ENCODE data around the gene EDC4. TPM values are rescaled to one million over a fixed set of nuclear protein-coding genes. Genes with fewer than 3 reads are reported as not detected.

Gene EDC4
- total RNA-seq, 1 donor from 2014 or later = 79.0 TPM

- DNase-seq (ENCODE audit: low spot score) = no peak
Measured at GRCh38 chr16:67930191-67930590, 57.3 kb downstream of the EDC4 start.

GRCh38 chr16:67930678-67931211 lies 57.9 kb downstream of the EDC4 start:
- no peak for DNase-seq (ENCODE audit: low spot score)

Other genes starting within 250 kb of the EDC4 start
- gene CARMIL2, start 227.9 kb upstream of the EDC4 start, total RNA-seq (ENCODE audit: insufficient read depth, low replicate concordance) = 0.48 TPM
- 11.3 TPM for gene ACD, start 212.8 kb upstream of the EDC4 start, total RNA-seq (ENCODE audit: insufficient read depth, low replicate concordance)
- 1.9 TPM for gene PARD6A, start 212.1 kb upstream of the EDC4 start, total RNA-seq (ENCODE audit: insufficient read depth, low replicate concordance)
- gene ENKD1, start 206.3 kb upstream of the EDC4 start, total RNA-seq (ENCODE audit: insufficient read depth, low replicate concordance) = 5.1 TPM
- 1.7 TPM for gene C16orf86, start 206.2 kb upstream of the EDC4 start, total RNA-seq (ENCODE audit: insufficient read depth, low replicate concordance)
- gene GFOD2, start 153.7 kb upstream of the EDC4 start, total RNA-seq (ENCODE audit: insufficient read depth, low replicate concordance) = 14.0 TPM
- gene RANBP10, start 66.5 kb upstream of the EDC4 start, total RNA-seq (ENCODE audit: insufficient read depth, low replicate concordance) = 2.4 TPM
- gene TSNAXIP1, start 66.2 kb upstream of the EDC4 start, total RNA-seq (ENCODE audit: insufficient read depth, low replicate concordance) = 0.24 TPM
- 32.3 TPM for gene THAP11, start 30.7 kb upstream of the EDC4 start, total RNA-seq (ENCODE audit: insufficient read depth, low replicate concordance)
- gene NUTF2, start 26.1 kb upstream of the EDC4 start, total RNA-seq (ENCODE audit: insufficient read depth, low replicate concordance) = 112 TPM
- 70.1 TPM for gene CENPT, start 25.4 kb upstream of the EDC4 start, total RNA-seq (ENCODE audit: insufficient read depth, low replicate concordance)
- gene NRN1L, start 11.8 kb downstream of the EDC4 start, total RNA-seq (ENCODE audit: insufficient read depth, low replicate concordance) = not detected
- 11.3 TPM for gene PSKH1, start 20.2 kb downstream of the EDC4 start, total RNA-seq (ENCODE audit: insufficient read depth, low replicate concordance)
- gene CTRL, start 58.8 kb downstream of the EDC4 start, total RNA-seq (ENCODE audit: insufficient read depth, low replicate concordance) = 0.48 TPM
- gene PSMB10, start 63.8 kb downstream of the EDC4 start, total RNA-seq (ENCODE audit: insufficient read depth, low replicate concordance) = 29.9 TPM
- 22.1 TPM for gene LCAT, start 71.1 kb downstream of the EDC4 start, total RNA-seq (ENCODE audit: insufficient read depth, low replicate concordance)
- gene SLC12A4, start 95.6 kb downstream of the EDC4 start, total RNA-seq (ENCODE audit: insufficient read depth, low replicate concordance) = 40.0 TPM
- not detected for gene DPEP3, start 107.4 kb downstream of the EDC4 start, total RNA-seq (ENCODE audit: insufficient read depth, low replicate concordance)
- gene DPEP2, start 126.4 kb downstream of the EDC4 start, total RNA-seq (ENCODE audit: insufficient read depth, low replicate concordance) = 5.1 TPM
- not detected for gene DPEP2NB, start 142.9 kb downstream of the EDC4 start, total RNA-seq (ENCODE audit: insufficient read depth, low replicate concordance)
- 12.3 TPM for gene DDX28, start 150.2 kb downstream of the EDC4 start, total RNA-seq (ENCODE audit: insufficient read depth, low replicate concordance)
- 5.8 TPM for gene DUS2, start 150.2 kb downstream of the EDC4 start, total RNA-seq (ENCODE audit: insufficient read depth, low replicate concordance)
- 22.6 TPM for gene NFATC3, start 212.3 kb downstream of the EDC4 start, total RNA-seq (ENCODE audit: insufficient read depth, low replicate concordance)

All from umbilical cord (tissue), 2 donors.